Body of pancreas (tissue), 4 donors: ENCODE results near the gene GRIK2. TPM values are rescaled to one million over a fixed set of nuclear protein-coding genes. Genes with fewer than 3 reads are reported as not detected.
A peak's percentile ranks its signal among the peaks of the same experiment; 100 is the strongest.

Source experiments
- ATAC-seq: fragments of 150-250 bp; one replicate; pipeline ENCODE4 v1.9.1; 2016
- DNase-seq, 4 donors: peaks; one replicate each; pipeline ENCODE4 v3.0.0-alpha.2; 2019
- H3K27ac ChIP-seq, 4 donors: fragments of 200-600 bp; sonication (generic); 1 replicate in 3 of 4; 2 replicates in 1 of 4; pipeline versions ENCODE4 v1.5.1 to v1.6.1; 2016 to 2019; ENCODE audit warnings: mild to moderate bottlenecking in 1 of 4, mixed read lengths in 1 of 4, moderate library complexity in 1 of 4
- H3K27me3 ChIP-seq, 2 donors: fragments of 200-600 bp; sonication (generic); one replicate each; pipeline ENCODE4 v1.6.0; 2016; ENCODE audit warnings: mild to moderate bottlenecking in 1 of 2
- H3K36me3 ChIP-seq, 2 donors: fragments of 200-600 bp; sonication (generic); replicated peaks in 1 of 2; 2 replicates each; pipeline ENCODE4 v1.5.1; 2016; ENCODE audit warnings: low read depth in 2 of 2; ENCODE audit not compliant: insufficient read depth in 1 of 2
- H3K4me1 ChIP-seq: fragments of 200-600 bp; sonication (generic); one replicate; pipeline ENCODE4 v1.6.0; 2016
- H3K4me3 ChIP-seq, 2 donors: fragments of 200-600 bp; sonication (generic); 1 replicate in 1 of 2; 2 replicates in 1 of 2; pipeline ENCODE4 v1.5.1; 2016 to 2019
- H3K9me3 ChIP-seq, 3 donors: fragments of 200-600 bp; sonication (generic); 1 replicate in 2 of 3; 2 replicates in 1 of 3; pipeline ENCODE4 v1.5.1; 2016
- POLR2A ChIP-seq, 3 donors: fragments of 450-650 bp; IDR thresholded peaks; one replicate each; pipeline ENCODE4 v1.6.1; 2016; ENCODE audit warnings: antibody characterized with exemption in 3 of 3, mild to moderate bottlenecking in 2 of 3
- WGBS, 2 donors: methylation state at CpG; one replicate each; pipeline ENCODE4 v1.1.5; 2017; 5-methylcytosine and 5-hydroxymethylcytosine counted together
- intact Hi-C: fragments of 100-400 bp; cut with DNase I; formaldehyde crosslinking; loops from one replicate; pipeline ENCODE4 v1.15.1; 2023
- total RNA-seq, 2 donors: library from RNA; depleted of rRNA; stranded (reverse); fragments of >200 nt; gene quantifications; one replicate each; pipeline ENCODE4 v1.1.0, GENCODE V29; 2016
- TF ChIP-seq, protein P1 (sequence below), 7 experiments: fragments of 450-650 bp in 4 of 7; fragments of 200-600 bp in 3 of 7; sonication (generic) in 3 of 7; IDR thresholded peaks; one replicate each; pipeline ENCODE4 v1.5.1; 2016 to 2019; ENCODE audit warnings: antibody characterized with exemption in 7 of 7

The GRIK2 gene
- total RNA-seq, 2 donors from 2014 or later = 0.52 to 7.9 TPM

- Histone ChIP-seq H3K27ac (no peak overlapping the region), H3K36me3 (no peaks in the 10 kb centered on the region), H3K27me3 (no peaks in the 10 kb centered on the region), H3K9me3 (no peaks in the 10 kb centered on the region), H3K4me1 (no peaks in the 10 kb centered on the region), H3K4me3 (no peak overlapping the region)
- no peak for DNase-seq
- TF ChIP-seq, protein P1, sequence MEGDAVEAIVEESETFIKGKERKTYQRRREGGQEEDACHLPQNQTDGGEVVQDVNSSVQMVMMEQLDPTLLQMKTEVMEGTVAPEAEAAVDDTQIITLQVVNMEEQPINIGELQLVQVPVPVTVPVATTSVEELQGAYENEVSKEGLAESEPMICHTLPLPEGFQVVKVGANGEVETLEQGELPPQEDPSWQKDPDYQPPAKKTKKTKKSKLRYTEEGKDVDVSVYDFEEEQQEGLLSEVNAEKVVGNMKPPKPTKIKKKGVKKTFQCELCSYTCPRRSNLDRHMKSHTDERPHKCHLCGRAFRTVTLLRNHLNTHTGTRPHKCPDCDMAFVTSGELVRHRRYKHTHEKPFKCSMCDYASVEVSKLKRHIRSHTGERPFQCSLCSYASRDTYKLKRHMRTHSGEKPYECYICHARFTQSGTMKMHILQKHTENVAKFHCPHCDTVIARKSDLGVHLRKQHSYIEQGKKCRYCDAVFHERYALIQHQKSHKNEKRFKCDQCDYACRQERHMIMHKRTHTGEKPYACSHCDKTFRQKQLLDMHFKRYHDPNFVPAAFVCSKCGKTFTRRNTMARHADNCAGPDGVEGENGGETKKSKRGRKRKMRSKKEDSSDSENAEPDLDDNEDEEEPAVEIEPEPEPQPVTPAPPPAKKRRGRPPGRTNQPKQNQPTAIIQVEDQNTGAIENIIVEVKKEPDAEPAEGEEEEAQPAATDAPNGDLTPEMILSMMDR (IDR thresholded peaks at IDR 0.05) = no peak
- no peak for TF ChIP-seq POLR2A (IDR thresholded peaks at IDR 0.05)
- 15% methylated on average over 1 of the region's 1 CpG for WGBS, 2 donors
- ATAC-seq = no peak
- intact Hi-C loops = no loop called here
These were observed 6.5 kb upstream of the GRIK2 start for GRCh38 chr6:101386982-101387381.

DNA sequence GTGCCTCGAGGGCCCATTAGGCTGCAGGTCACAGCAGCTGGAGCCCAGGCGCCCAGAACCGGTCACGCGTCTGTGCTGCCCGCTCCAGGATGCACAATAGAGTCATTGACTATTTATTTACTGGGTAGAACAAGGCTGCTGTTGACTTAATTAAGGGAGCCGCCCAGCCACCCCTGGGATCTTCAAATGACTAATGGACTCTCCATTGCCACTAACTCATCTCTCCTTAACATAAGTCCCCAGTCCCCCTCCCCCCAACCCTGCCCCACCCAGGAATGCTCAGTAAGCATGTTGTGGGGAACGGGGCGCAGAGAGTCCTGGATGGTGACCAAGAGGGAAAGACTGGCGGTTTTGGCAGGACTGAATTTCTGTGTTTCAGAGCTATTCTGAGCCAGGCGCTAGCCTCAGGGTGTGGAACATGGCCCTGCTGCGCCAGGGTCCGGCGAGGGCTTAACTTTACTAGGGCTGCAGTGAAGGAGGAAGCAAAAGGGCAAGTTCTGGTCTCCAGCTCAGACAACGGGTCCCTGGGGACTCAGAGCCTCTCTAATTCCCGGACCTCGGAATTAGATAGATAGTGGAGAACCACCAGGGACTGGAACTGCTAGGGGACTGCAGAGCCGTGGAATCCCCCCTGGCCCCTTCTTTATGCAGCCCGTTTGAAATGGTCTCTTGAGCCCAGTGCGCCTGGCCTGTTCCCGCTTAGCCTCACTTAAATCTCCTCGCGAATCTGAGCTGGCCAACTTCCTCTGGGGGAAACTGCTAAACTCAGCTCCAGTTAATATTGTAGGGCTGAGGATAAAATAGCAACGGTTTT, 1.5 kb upstream of the GRIK2 start:
- Histone ChIP-seq H3K4me1 (peaks cover 14% of the 10 kb centered on the region), H3K27ac (no peak overlapping the region), H3K4me3 (no peak overlapping the region), H3K9me3 (no peaks in the 10 kb centered on the region), H3K27me3 (no peaks in the 10 kb centered on the region), H3K36me3 (no peaks in the 10 kb centered on the region)
- intact Hi-C loops = no loop called here
- WGBS, 2 donors = 3 to 6% methylated on average over 22 to 24 of the region's 24 CpGs
- TF ChIP-seq POLR2A (IDR thresholded peaks at IDR 0.05) = no peak
- TF ChIP-seq, protein P1 (IDR thresholded peaks at IDR 0.05) = no peak
- ATAC-seq (no peak), DNase-seq (peak in 1 of 4 donors; percentile 7)

GRCh38 chr6:101392586-101393230, 800 bp upstream of the GRIK2 start:
- ATAC-seq = no peak
- Histone ChIP-seq H3K4me3 (peak overlapping the region in 1 of 2 donors; percentile 19), H3K36me3 (no peaks in the 10 kb centered on the region), H3K27me3 (no peaks in the 10 kb centered on the region), H3K9me3 (no peaks in the 10 kb centered on the region), H3K4me1 (peaks cover 14% of the 10 kb centered on the region), H3K27ac (no peak overlapping the region)
- DNase-seq = peak in 1 of 4 donors; percentile 9
- TF ChIP-seq, protein P1 (IDR thresholded peaks at IDR 0.05) = no peak
- no peak for TF ChIP-seq POLR2A (IDR thresholded peaks at IDR 0.05)
- WGBS, 2 donors = 2 to 3% methylated on average over 14 to 26 of the region's 26 CpGs
- intact Hi-C loops = no loop called here

DNA sequence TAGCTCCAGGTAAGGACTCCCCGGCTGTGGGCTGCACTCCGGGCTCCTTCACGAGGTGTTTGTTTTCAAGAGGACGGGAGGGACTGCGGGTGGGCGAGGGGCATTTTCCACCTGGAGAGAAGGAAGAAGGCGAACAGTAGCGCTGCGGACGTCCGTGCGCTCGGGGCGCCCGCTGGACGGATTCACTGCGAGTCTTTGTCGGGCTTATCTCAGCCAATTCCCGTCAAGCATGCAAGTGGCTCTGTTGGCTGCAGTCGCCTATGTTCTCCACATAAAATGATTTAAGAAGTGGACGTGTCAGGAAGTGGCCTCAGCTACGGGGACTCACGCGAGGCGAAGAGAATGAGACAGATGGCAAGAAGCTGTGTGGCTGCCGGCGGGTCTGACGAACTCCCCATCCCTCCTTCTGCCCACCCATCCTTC, 332 bp downstream of the GRIK2 start:
- TF ChIP-seq POLR2A (IDR thresholded peaks at IDR 0.05) = peak in 1 of 3 donors; percentile 12
- TF ChIP-seq, protein P1 (IDR thresholded peaks at IDR 0.05) = no peak
- H3K9me3 ChIP-seq = no peaks in the 10 kb centered on the region
- no peaks in the 10 kb centered on the region for H3K36me3 ChIP-seq
- ATAC-seq (peak; percentile 33), DNase-seq (peak; percentile 11 to 36 (median 16))
- peak overlapping the region in 1 of 2 donors; percentile 19 for H3K4me3 ChIP-seq
- no peaks in the 10 kb centered on the region for H3K27me3 ChIP-seq
- 1% methylated on average over 24 to 28 of the region's 28 CpGs for WGBS, 2 donors
- intact Hi-C loops = no loop called here
- peaks cover 14% of the 10 kb centered on the region for H3K4me1 ChIP-seq
- peak overlapping the region in 1 of 4 donors; percentile 53 for H3K27ac ChIP-seq
